Measurements from ENCODE around the gene GP5.

Gene GP5

GRCh38 chr3:194346621-194347020 lies 52.4 kb downstream of the GP5 start:
- no peaks in the 10 kb centered on the region for H3K36me3 ChIP-seq (ENCODE audit: insufficient read depth, low read length)
- no peak overlapping the region for H3K9ac ChIP-seq (ENCODE audit: low read depth, low read length)
- H3K4me1 ChIP-seq (ENCODE audit: control insufficient read depth, insufficient read depth, low read length), result no peaks in the 10 kb centered on the region
- H3K4me2 ChIP-seq (ENCODE audit: low read length), result no peak overlapping the region
- H3K4me3 ChIP-seq (ENCODE audit: low read length), result no peak overlapping the region
- H3K9me3 ChIP-seq (replicated peaks; ENCODE audit: low read length), result no peaks in the 10 kb centered on the region
- H3K27me3 ChIP-seq (ENCODE audit: control insufficient read depth, insufficient read depth, low read length), result peaks cover 39% of the 10 kb centered on the region

- Histone ChIP-seq H3K9me3 (replicated peaks; ENCODE audit: low read length) (no peaks in the 10 kb centered on the region), H3K4me3 (ENCODE audit: low read length) (no peak overlapping the region)
These were observed 53.0 kb downstream of the GP5 start for GRCh38 chr3:194346035-194346434.

More at GRCh38 chr3:194346035-194346434, 53.0 kb downstream of the GP5 start:
- Histone ChIP-seq H3K36me3 (ENCODE audit: insufficient read depth, low read length) (no peaks in the 10 kb centered on the region), H3K4me2 (ENCODE audit: low read length) (no peak overlapping the region), H3K4me1 (ENCODE audit: control insufficient read depth, insufficient read depth, low read length) (no peaks in the 10 kb centered on the region), H3K27me3 (ENCODE audit: control insufficient read depth, insufficient read depth, low read length) (peaks cover 44% of the 10 kb centered on the region), H3K9ac (ENCODE audit: low read depth, low read length) (no peak overlapping the region)
